ENCODE data around the gene CDC34. TPM values are rescaled to one million over a fixed set of nuclear protein-coding genes. Genes with fewer than 3 reads are reported as not detected.

CDC34 gene
- polyA plus RNA-seq, 2 of the 4 experiments (the other 2 are of a cell fraction): 37.4 to 62.6 TPM

- H3K27ac ChIP-seq: no peak overlapping the region
- DNase-seq (ENCODE audit: low read depth in 1 of 2, low spot score in 1 of 2) (no peak), ATAC-seq (no peak), FAIRE-seq (no peak)
- CTCF ChIA-PET: no interaction called here
- POLR2A ChIA-PET: no interaction called here
- H3K4me3 ChIP-seq: no peak overlapping the region
- 85% methylated on average over 7 of the region's 17 CpGs for WGBS (ENCODE audit: missing lambda C conversion rate)
- no peaks in the 10 kb centered on the region for H3K9me3 ChIP-seq
- no peaks in the 10 kb centered on the region for H3K4me1 ChIP-seq
- TF ChIP-seq CHD4 (IDR thresholded peaks at IDR 0.05; ENCODE audit: borderline replicate concordance): no peak
- TF ChIP-seq RAD21 (conservative IDR thresholded peaks at IDR 0.05 in 1 of 2, IDR thresholded peaks at IDR 0.05 in 1 of 2): no peak
- no peak for TF ChIP-seq CTCF (IDR thresholded peaks at IDR 0.05)
- TF ChIP-seq RFX5 (IDR thresholded peaks at IDR 0.05): no peak
- H3K4me2 ChIP-seq: no peak overlapping the region
Measured at GRCh38 chr19:501646-502045, 29.9 kb upstream of the CDC34 start.

GRCh38 chr19:504616-505015, 26.9 kb upstream of the CDC34 start:
- WGBS (ENCODE audit: missing lambda C conversion rate): 83% methylated on average over 3 of the region's 14 CpGs
- DNase-seq (ENCODE audit: low read depth in 1 of 2, low spot score in 1 of 2) (no peak), FAIRE-seq (no peak), ATAC-seq (no peak)
- Histone ChIP-seq H3K4me3 (no peak overlapping the region), H3K4me1 (peaks cover 4% of the 10 kb centered on the region; the same call in 1 of the 3 replicates), H3K4me2 (no peak overlapping the region), H3K9me3 (no peaks in the 10 kb centered on the region), H3K27ac (no peak overlapping the region)
- TF ChIP-seq REST (IDR thresholded peaks at IDR 0.05) (no peak), ZC3H11A (IDR thresholded peaks at IDR 0.05) (no peak), RARB (CRISPR knock-in tag; IDR thresholded peaks at IDR 0.05) (no peak), HOXB13 (CRISPR knock-in tag; IDR thresholded peaks at IDR 0.05; ENCODE audit: low read depth) (no peak), ZSCAN20 (CRISPR knock-in tag; IDR thresholded peaks at IDR 0.05) (no peak), EHMT2 (IDR thresholded peaks at IDR 0.05; ENCODE audit: low read depth) (no peak), NFE2L2 (conservative IDR thresholded peaks at IDR 0.05; ENCODE audit: low read length) (no peak), HES2 (IDR thresholded peaks at IDR 0.05) (no peak), BHLHE40 (IDR thresholded peaks at IDR 0.05; ENCODE audit: low read depth, low read length) (no peak), MYC (IDR thresholded peaks at IDR 0.05; ENCODE audit: borderline replicate concordance, low read length) (no peak), RAD21 (conservative IDR thresholded peaks at IDR 0.05 in 1 of 2, IDR thresholded peaks at IDR 0.05 in 1 of 2) (no peak)
- ChIA-PET POLR2A (no interaction called here), CTCF (interaction anchor here (0.7 to 1.5 kb wide), 3 partner anchors 9 to 28 kb away, joined by 3 to 8 read pairs (median 3); partner anchors contain the start of gene MADCAM1)

DNA sequence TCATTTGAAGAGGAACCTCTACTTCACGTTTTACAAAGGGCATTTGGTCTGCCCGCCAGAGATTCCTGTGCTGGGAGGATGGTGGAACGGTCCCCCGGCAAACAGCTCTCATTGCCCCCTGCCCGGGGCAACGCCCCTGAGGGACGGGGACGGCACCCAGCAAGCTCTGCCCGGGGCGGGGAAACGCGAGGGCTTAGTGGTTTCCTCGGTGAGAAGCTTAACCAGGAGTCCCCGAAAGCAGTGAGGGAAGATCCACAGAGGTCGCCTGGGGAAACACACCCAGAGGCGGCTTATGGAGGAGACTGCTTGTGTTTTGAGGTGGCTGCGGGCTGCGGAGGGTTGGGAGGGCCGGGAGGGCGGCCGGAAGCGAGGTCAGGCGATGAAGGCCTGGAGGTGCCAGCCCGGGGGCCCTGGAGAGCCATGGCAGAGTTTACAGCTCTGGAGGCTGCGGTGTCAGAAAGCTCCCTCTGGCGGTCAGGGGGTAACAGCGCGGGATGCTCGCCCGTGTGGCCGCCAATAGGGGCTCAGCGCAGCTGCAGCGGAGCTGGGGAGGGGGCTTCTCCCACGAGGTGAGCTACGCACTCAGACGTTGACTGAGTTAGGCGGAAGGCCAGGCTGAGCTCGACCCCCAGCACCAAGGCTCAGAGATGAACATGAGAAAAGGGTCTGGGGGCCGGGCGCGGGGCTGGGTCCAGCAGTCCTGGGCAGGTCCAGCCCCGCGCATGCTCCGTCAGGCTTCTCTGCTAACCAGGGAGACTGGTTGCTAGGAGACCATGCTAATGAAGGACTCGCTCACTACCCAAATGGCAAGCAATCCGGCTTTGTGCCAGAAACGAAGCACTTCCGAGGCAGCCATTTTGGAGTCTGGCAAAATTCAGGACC, 24.9 kb upstream of the CDC34 start:
- Histone ChIP-seq H3K4me1 (peaks cover 4% of the 10 kb centered on the region; the same call in 1 of the 3 replicates), H3K27ac (peak overlapping the region; percentile 99 to 100), H3K9me3 (no peaks in the 10 kb centered on the region), H3K4me2 (peak overlapping the region; percentile 79), H3K4me3 (peak overlapping the region; percentile 99)
- WGBS (ENCODE audit: missing lambda C conversion rate): 12% methylated on average over 26 of the region's 48 CpGs
- DNase-seq (ENCODE audit: low read depth in 1 of 2, low spot score in 1 of 2): peak; percentile 95 to 99
- no peak for FAIRE-seq
- POLR2A ChIA-PET: interaction anchor here (0.6 to 1.6 kb wide), 7 partner anchors 11 to 127 kb away, joined by 3 to 9 read pairs (median 4); partner anchors contain the start of genes CDC34 and POLRMT
- ATAC-seq: peak; percentile 81 to 87
- TF ChIP-seq NR3C1 (IDR thresholded peaks at IDR 0.05) (no peak), MAX (IDR thresholded peaks at IDR 0.05) (peak; percentile 61; the same call in 1 of the 2 replicates), CTCF (IDR thresholded peaks at IDR 0.05) (peak; percentile 69), POLR2A (IDR thresholded peaks at IDR 0.05; ENCODE audit: low read length) (peak; percentile 6; the same call in 1 of the 2 replicates), PHF8 (IDR thresholded peaks at IDR 0.05; ENCODE audit: borderline replicate concordance, low read depth) (peak; percentile 27; the same call in 1 of the 2 replicates), SMC3 (IDR thresholded peaks at IDR 0.05) (peak; percentile 63), RAD21 (conservative IDR thresholded peaks at IDR 0.05 in 1 of 2, IDR thresholded peaks at IDR 0.05 in 1 of 2) (peak; percentile 50 to 57), FOSB (CRISPR knock-in tag; IDR thresholded peaks at IDR 0.05) (no peak), TFCP2L1 (CRISPR knock-in tag; IDR thresholded peaks at IDR 0.05) (no peak)
- CTCF ChIA-PET: interaction anchor here (0.6 to 2.8 kb wide), 17 partner anchors 8 to 129 kb away, joined by 3 to 17 read pairs (median 4); partner anchors contain the start of genes CDC34 and MADCAM1
